HEK293 (cell line): ENCODE data around the gene PRKG1.

Experiments used
- YY1 ChIP-seq: fragments of 450-650 bp; formaldehyde crosslinking; IDR thresholded peaks from 2 replicates; pipeline ENCODE4 v1.5.1; 2018; ENCODE audit warnings: missing biosample characterization, missing genetic modification characterization
- ZEB2 ChIP-seq: fragments of 450-650 bp; formaldehyde crosslinking; IDR thresholded peaks from 2 replicates; pipeline ENCODE4 v1.5.1; 2016; ENCODE audit warnings: missing biosample characterization, missing genetic modification characterization
- ZNF19 ChIP-seq: fragments of 450-650 bp; formaldehyde crosslinking; IDR thresholded peaks from 2 replicates; pipeline ENCODE4; 2016; ENCODE audit warnings: missing biosample characterization, missing genetic modification characterization, low read depth
- ZNF391 ChIP-seq: fragments of 450-650 bp; formaldehyde crosslinking; IDR thresholded peaks from 2 replicates; pipeline ENCODE4 v1.5.1; 2016; ENCODE audit warnings: low read depth, missing biosample characterization, missing genetic modification characterization, borderline replicate concordance
- ZNF521 ChIP-seq: fragments of 450-650 bp; formaldehyde crosslinking; IDR thresholded peaks from 2 replicates; pipeline ENCODE4 v1.5.1; 2017; ENCODE audit warnings: missing biosample characterization, mild to moderate bottlenecking, missing genetic modification characterization
- ZNF624 ChIP-seq: fragments of 450-650 bp; formaldehyde crosslinking; IDR thresholded peaks from 2 replicates; pipeline ENCODE4 v1.5.1; 2017; ENCODE audit warnings: missing biosample characterization, missing genetic modification characterization
- TF ChIP-seq, protein P1 (sequence below): fragments of 450-650 bp; formaldehyde crosslinking; IDR thresholded peaks from 2 replicates; pipeline ENCODE4 v1.5.1; 2016; ENCODE audit warnings: missing biosample characterization, missing genetic modification characterization
- TF ChIP-seq, protein P2 (sequence below): fragments of 450-650 bp; formaldehyde crosslinking; IDR thresholded peaks from 2 replicates; pipeline ENCODE4 v1.5.1; 2017; ENCODE audit warnings: missing biosample characterization, missing genetic modification characterization
- TF ChIP-seq, protein P3 (sequence below): fragments of 450-650 bp; IDR thresholded peaks from 2 replicates; pipeline ENCODE4 v1.5.1; 2018; ENCODE audit warnings: missing biosample characterization, missing genetic modification characterization
- TF ChIP-seq, protein P4 (sequence below): fragments of 450-650 bp; formaldehyde crosslinking; IDR thresholded peaks from 2 replicates; pipeline ENCODE4 v1.5.1; 2016; ENCODE audit warnings: missing biosample characterization, missing genetic modification characterization
- TF ChIP-seq, protein P5 (sequence below): fragments of 450-650 bp; formaldehyde crosslinking; IDR thresholded peaks from 2 replicates; pipeline ENCODE4 v1.5.1; 2016; ENCODE audit warnings: missing biosample characterization, missing genetic modification characterization
- TF ChIP-seq, protein P6 (sequence below): fragments of 450-650 bp; formaldehyde crosslinking; IDR thresholded peaks from 2 replicates; pipeline ENCODE4 v1.5.1; 2016; ENCODE audit warnings: missing biosample characterization, missing genetic modification characterization, low read depth
- TF ChIP-seq, protein P7 (sequence below): fragments of 450-650 bp; formaldehyde crosslinking; IDR thresholded peaks from 2 replicates; pipeline ENCODE4 v1.5.1; 2016; ENCODE audit warnings: missing biosample characterization, missing genetic modification characterization
- TF ChIP-seq, protein P8 (sequence below): fragments of 450-650 bp; formaldehyde crosslinking; IDR thresholded peaks from 2 replicates; pipeline ENCODE4 v1.5.1; 2016; ENCODE audit warnings: missing biosample characterization, missing genetic modification characterization

DNA sequence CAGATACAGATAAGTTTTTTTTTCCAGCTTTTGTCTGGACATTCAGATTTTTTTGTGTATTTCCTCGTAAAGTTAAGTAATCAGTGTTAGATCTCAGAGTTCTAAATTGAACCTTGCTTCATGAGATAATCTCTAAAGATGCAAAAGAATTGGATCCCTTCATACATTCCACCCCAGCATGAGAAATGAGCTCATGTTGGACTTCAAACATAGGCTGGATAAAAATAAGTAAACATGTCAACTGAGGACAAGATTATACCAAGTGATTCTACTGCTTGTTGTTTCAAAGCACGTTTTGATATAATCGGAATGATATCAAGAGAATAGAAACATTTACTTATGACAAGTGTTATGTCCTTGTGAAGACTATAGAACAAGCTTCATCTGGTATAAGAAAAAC is 1122.8 kb downstream of the PRKG1 start:
- no peak for TF ChIP-seq YY1 (tag by site-specific recombination)
- no peak for TF ChIP-seq ZNF624
- TF ChIP-seq, protein P1, sequence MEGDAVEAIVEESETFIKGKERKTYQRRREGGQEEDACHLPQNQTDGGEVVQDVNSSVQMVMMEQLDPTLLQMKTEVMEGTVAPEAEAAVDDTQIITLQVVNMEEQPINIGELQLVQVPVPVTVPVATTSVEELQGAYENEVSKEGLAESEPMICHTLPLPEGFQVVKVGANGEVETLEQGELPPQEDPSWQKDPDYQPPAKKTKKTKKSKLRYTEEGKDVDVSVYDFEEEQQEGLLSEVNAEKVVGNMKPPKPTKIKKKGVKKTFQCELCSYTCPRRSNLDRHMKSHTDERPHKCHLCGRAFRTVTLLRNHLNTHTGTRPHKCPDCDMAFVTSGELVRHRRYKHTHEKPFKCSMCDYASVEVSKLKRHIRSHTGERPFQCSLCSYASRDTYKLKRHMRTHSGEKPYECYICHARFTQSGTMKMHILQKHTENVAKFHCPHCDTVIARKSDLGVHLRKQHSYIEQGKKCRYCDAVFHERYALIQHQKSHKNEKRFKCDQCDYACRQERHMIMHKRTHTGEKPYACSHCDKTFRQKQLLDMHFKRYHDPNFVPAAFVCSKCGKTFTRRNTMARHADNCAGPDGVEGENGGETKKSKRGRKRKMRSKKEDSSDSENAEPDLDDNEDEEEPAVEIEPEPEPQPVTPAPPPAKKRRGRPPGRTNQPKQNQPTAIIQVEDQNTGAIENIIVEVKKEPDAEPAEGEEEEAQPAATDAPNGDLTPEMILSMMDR (tag by site-specific recombination): no peak
- TF ChIP-seq, protein P2, sequence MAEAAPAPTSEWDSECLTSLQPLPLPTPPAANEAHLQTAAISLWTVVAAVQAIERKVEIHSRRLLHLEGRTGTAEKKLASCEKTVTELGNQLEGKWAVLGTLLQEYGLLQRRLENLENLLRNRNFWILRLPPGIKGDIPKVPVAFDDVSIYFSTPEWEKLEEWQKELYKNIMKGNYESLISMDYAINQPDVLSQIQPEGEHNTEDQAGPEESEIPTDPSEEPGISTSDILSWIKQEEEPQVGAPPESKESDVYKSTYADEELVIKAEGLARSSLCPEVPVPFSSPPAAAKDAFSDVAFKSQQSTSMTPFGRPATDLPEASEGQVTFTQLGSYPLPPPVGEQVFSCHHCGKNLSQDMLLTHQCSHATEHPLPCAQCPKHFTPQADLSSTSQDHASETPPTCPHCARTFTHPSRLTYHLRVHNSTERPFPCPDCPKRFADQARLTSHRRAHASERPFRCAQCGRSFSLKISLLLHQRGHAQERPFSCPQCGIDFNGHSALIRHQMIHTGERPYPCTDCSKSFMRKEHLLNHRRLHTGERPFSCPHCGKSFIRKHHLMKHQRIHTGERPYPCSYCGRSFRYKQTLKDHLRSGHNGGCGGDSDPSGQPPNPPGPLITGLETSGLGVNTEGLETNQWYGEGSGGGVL (tag by site-specific recombination): no peak
- TF ChIP-seq, protein P3, sequence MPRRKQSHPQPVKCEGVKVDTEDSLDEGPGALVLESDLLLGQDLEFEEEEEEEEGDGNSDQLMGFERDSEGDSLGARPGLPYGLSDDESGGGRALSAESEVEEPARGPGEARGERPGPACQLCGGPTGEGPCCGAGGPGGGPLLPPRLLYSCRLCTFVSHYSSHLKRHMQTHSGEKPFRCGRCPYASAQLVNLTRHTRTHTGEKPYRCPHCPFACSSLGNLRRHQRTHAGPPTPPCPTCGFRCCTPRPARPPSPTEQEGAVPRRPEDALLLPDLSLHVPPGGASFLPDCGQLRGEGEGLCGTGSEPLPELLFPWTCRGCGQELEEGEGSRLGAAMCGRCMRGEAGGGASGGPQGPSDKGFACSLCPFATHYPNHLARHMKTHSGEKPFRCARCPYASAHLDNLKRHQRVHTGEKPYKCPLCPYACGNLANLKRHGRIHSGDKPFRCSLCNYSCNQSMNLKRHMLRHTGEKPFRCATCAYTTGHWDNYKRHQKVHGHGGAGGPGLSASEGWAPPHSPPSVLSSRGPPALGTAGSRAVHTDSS (tag by site-specific recombination): no peak
- no peak for TF ChIP-seq ZNF19 (tag by site-specific recombination)
- TF ChIP-seq, protein P4, sequence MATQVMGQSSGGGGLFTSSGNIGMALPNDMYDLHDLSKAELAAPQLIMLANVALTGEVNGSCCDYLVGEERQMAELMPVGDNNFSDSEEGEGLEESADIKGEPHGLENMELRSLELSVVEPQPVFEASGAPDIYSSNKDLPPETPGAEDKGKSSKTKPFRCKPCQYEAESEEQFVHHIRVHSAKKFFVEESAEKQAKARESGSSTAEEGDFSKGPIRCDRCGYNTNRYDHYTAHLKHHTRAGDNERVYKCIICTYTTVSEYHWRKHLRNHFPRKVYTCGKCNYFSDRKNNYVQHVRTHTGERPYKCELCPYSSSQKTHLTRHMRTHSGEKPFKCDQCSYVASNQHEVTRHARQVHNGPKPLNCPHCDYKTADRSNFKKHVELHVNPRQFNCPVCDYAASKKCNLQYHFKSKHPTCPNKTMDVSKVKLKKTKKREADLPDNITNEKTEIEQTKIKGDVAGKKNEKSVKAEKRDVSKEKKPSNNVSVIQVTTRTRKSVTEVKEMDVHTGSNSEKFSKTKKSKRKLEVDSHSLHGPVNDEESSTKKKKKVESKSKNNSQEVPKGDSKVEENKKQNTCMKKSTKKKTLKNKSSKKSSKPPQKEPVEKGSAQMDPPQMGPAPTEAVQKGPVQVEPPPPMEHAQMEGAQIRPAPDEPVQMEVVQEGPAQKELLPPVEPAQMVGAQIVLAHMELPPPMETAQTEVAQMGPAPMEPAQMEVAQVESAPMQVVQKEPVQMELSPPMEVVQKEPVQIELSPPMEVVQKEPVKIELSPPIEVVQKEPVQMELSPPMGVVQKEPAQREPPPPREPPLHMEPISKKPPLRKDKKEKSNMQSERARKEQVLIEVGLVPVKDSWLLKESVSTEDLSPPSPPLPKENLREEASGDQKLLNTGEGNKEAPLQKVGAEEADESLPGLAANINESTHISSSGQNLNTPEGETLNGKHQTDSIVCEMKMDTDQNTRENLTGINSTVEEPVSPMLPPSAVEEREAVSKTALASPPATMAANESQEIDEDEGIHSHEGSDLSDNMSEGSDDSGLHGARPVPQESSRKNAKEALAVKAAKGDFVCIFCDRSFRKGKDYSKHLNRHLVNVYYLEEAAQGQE: no peak
- TF ChIP-seq, protein P5, sequence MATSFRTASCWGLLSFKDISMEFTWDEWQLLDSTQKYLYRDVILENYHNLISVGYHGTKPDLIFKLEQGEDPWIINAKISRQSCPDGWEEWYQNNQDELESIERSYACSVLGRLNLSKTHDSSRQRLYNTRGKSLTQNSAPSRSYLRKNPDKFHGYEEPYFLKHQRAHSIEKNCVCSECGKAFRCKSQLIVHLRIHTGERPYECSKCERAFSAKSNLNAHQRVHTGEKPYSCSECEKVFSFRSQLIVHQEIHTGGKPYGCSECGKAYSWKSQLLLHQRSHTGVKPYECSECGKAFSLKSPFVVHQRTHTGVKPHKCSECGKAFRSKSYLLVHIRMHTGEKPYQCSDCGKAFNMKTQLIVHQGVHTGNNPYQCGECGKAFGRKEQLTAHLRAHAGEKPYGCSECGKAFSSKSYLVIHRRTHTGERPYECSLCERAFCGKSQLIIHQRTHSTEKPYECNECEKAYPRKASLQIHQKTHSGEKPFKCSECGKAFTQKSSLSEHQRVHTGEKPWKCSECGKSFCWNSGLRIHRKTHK: no peak
- TF ChIP-seq, protein P6, sequence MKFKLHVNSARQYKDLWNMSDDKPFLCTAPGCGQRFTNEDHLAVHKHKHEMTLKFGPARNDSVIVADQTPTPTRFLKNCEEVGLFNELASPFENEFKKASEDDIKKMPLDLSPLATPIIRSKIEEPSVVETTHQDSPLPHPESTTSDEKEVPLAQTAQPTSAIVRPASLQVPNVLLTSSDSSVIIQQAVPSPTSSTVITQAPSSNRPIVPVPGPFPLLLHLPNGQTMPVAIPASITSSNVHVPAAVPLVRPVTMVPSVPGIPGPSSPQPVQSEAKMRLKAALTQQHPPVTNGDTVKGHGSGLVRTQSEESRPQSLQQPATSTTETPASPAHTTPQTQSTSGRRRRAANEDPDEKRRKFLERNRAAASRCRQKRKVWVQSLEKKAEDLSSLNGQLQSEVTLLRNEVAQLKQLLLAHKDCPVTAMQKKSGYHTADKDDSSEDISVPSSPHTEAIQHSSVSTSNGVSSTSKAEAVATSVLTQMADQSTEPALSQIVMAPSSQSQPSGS (tag by site-specific recombination): no peak
- TF ChIP-seq, protein P7, sequence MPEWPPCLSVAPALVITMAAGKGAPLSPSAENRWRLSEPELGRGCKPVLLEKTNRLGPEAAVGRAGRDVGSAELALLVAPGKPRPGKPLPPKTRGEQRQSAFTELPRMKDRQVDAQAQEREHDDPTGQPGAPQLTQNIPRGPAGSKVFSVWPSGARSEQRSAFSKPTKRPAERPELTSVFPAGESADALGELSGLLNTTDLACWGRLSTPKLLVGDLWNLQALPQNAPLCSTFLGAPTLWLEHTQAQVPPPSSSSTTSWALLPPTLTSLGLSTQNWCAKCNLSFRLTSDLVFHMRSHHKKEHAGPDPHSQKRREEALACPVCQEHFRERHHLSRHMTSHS (tag by site-specific recombination): no peak
- no peak for TF ChIP-seq ZNF521 (tag by site-specific recombination)
- no peak for TF ChIP-seq ZNF391 (tag by site-specific recombination)
- TF ChIP-seq ZEB2 (tag by site-specific recombination): no peak
- TF ChIP-seq, protein P8, sequence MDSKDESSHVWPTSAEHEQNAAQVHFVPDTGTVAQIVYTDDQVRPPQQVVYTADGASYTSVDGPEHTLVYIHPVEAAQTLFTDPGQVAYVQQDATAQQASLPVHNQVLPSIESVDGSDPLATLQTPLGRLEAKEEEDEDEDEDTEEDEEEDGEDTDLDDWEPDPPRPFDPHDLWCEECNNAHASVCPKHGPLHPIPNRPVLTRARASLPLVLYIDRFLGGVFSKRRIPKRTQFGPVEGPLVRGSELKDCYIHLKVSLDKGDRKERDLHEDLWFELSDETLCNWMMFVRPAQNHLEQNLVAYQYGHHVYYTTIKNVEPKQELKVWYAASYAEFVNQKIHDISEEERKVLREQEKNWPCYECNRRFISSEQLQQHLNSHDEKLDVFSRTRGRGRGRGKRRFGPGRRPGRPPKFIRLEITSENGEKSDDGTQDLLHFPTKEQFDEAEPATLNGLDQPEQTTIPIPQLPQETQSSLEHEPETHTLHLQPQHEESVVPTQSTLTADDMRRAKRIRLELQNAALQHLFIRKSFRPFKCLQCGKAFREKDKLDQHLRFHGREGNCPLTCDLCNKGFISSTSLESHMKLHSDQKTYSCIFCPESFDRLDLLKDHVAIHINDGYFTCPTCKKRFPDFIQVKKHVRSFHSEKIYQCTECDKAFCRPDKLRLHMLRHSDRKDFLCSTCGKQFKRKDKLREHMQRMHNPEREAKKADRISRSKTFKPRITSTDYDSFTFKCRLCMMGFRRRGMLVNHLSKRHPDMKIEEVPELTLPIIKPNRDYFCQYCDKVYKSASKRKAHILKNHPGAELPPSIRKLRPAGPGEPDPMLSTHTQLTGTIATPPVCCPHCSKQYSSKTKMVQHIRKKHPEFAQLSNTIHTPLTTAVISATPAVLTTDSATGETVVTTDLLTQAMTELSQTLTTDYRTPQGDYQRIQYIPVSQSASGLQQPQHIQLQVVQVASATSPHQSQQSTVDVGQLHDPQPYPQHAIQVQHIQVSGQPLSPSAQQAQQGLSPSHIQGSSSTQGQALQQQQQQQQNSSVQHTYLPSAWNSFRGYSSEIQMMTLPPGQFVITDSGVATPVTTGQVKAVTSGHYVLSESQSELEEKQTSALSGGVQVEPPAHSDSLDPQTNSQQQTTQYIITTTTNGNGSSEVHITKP (tag by site-specific recombination): no peak
